Cortex of kidney (tissue), 1 donor: Measurements from ENCODE around the gene FAT2.

Experiments
- DNase-seq: peaks from one replicate; lab custom pipeline; 2025; lab: John Stamatoyannopoulos, UW

FAT2 gene, protein sequence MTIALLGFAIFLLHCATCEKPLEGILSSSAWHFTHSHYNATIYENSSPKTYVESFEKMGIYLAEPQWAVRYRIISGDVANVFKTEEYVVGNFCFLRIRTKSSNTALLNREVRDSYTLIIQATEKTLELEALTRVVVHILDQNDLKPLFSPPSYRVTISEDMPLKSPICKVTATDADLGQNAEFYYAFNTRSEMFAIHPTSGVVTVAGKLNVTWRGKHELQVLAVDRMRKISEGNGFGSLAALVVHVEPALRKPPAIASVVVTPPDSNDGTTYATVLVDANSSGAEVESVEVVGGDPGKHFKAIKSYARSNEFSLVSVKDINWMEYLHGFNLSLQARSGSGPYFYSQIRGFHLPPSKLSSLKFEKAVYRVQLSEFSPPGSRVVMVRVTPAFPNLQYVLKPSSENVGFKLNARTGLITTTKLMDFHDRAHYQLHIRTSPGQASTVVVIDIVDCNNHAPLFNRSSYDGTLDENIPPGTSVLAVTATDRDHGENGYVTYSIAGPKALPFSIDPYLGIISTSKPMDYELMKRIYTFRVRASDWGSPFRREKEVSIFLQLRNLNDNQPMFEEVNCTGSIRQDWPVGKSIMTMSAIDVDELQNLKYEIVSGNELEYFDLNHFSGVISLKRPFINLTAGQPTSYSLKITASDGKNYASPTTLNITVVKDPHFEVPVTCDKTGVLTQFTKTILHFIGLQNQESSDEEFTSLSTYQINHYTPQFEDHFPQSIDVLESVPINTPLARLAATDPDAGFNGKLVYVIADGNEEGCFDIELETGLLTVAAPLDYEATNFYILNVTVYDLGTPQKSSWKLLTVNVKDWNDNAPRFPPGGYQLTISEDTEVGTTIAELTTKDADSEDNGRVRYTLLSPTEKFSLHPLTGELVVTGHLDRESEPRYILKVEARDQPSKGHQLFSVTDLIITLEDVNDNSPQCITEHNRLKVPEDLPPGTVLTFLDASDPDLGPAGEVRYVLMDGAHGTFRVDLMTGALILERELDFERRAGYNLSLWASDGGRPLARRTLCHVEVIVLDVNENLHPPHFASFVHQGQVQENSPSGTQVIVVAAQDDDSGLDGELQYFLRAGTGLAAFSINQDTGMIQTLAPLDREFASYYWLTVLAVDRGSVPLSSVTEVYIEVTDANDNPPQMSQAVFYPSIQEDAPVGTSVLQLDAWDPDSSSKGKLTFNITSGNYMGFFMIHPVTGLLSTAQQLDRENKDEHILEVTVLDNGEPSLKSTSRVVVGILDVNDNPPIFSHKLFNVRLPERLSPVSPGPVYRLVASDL (N-terminal part only)

DNA sequence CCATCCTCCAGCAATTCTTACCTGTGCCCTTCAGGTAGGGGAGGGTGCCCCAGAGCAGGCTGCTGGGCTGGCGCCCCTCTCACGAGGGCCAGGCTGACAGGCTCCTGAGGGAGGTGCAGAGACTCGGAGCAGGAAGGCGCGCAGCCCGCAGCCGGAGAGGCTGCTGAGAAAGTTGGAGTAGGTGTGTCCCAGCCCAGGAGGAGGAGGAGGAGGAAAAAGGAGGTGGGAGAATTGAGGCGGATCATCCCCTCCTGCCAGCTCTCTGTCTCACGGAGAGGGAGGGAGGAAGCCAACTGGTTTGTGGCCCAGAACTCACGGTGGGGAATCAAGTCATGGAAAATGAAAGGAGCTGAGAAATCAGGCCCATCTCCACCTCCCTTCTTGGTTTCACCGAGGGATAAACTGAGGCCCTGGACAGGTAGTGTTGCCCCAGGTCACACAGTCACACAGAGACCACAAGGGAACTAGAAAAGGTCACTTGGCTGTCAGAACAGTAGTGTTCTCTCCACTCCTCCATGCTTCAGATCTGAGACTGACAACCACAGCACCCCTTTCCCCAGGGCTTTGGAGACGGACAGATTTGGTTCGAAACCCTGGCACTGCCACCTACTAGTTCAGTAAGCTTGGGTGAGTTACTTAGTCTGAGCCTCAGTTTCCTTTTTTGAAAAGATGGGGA is at the start of gene FAT2:
Gene FAT2 (minus strand): TSS at position 188 of the 676 bp plus-strand sequence. CDS start 22,400 bp downstream, outside the sequence.
- no peak for DNase-seq

DNA sequence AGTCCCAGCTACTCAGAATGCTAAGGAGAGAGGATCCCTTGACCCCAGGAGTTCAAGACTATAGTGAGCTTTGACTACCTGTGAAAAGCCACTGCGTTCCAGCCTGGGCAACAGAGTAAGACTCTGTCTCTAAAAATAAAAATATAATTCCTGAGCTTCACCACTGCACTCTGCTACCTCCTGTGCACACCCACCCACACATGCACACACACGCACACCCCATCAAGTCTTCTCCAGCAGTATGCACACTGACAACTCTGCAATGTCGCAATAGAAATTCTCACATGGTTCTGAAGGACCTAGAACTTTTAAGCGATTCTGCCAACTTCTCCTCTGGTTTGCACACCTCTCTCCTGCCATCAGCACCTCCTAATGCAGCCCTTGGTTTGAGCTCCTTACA is 47.5 kb upstream of the FAT2 start:
- no peak for DNase-seq

DNA sequence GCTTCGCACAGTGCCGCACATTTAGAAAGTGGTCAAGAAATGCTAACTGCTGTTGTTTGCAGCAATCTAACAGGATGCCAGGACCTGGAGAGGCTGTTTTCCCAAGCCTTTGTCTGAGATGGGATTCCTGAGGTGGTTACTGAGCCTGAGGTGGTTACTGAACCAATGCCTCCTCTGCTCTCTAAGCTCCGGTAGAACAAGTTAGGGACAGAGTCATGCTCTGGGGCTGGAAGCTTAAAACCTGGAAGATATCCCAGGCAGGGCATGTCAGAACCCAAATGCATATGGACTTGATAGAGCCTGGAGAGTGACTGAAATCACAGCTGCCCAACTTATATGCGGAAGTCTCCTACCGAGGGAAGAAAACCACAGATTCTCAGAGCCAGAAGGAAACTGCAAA is 46.5 kb upstream of the FAT2 start:
- DNase-seq, result no peak

DNA sequence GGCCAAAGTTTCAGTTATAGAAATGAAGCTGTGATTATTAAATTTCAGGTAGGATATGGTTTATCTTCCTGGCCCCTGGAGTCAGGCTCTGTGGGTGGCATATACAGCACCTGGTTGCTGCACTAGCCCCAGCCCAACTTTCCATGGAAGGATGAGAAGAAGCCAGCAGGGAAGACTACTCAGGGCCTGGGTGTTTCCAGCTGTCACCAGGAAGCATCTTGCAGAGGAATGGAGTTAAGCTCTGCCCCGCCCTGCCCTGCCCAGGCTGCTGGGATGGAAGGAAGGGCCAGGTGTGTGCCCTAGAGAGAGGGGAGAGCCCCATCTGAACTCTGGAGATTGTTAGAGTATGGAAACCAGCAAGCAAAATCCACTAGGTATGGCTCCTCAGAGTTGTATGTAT is 42.8 kb upstream of the FAT2 start:
- DNase-seq, result no peak

DNA sequence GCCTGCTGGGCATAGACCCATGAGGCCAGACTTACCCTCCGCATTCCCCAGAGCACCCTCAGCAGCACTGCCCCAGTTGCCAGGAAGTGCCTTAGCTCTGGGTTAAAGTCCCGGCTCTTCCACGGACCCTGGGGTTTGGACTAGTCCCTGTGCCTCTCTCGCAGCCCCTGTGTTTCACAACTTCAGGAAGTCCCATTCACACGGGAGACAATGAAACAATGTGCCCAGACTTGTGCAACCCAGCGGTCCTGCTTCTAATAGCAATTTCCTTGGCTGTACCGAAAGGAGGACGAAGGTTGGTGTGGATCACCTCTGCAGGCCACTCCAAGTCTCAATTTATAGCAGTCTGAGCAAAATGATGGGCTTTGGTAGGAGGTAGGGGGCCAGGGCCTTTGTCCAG is 41.8 kb upstream of the FAT2 start:
- no peak for DNase-seq

DNA sequence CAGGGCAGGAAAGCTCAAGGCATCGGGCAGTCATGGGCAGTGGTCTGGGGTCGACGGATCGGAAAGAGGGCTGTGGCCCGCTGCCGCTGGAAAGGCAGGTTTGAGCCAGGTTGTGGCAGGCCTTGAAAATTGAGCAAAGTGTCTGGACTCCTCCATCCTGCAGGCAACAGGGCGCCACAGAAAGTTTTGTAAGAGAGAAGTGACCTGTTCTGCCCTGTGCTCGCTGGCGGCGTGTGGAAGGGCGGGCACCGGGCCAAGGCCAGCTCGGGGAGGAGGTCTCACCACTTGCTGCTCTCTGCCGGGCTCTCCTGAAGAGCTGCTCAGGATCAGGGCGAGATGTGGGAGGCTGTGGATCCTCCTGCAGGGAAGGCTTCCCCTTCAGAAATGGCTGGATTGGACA is 41.4 kb upstream of the FAT2 start:
- no peak for DNase-seq

DNA sequence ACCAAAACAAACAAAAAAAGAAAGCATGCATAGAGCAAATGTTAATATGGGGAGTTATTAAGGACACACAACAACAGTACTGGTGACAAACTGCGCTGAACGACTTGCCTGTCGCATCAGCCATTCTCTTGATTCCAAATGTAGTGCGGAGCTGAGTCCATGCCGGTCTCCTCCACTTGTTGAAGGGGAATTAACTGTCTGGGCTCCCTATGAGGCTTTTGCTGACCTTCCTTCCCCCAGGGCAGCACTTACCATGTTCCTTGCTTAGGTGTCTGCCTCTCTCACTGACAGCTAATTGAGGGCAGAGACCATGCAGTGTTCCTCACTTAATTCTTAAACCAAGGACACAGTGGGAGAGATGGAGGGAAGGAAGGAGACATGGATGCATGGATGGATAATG is 40.8 kb upstream of the FAT2 start:
- no peak for DNase-seq

DNA sequence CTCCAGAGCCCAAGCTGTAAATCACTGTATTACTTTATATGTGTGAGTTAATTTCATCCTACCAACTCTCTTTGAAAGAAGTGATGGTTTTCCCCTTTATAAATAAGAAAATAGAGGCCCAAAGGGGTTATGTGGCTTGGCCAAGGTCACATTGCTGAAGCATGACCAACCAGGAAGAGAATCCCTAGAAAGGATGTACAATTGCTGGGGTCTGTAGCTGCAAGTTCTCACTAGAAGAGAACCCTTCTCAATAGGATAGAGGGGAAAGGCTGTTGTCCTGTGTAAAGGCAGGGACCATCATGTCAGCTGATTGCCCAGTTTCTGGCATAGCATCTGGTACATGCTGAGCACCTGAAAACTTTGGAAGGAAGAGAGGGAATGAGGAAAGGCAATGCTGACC is 39.0 kb upstream of the FAT2 start:
- DNase-seq, result no peak

DNA sequence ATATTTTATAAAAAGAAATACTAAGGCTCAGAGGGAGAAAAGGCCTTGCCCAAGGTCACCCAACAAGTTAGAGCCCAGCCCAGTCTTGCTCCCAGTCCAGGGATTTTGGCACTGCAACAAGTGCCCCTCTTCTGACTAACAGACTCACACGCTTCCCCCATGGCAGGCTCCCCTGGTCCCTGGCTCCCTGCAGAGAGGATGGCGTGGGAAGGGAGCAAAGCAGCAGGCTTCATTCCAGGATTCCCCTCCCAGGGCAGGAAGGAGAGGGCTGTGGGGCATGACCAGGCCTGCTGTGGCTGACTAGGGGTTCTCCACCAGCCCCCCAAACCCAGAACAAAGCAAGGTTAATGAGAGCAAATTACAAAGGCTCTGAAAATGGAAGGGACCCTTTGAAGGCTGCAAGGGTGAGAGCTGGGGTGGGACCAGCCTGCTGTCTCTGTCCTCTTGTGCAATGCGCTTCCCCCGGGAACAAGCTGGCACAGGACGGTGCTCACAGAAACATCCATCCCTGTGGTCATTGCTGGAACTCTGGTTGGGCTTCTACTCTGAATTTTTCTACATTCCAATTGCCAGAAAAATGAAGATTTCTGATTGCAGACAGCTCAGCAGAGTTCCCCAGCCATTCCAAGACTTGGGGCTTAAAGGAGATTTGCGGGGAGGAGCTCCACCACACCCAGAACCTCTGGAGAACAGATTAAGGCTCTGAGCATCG is 37.1 kb upstream of the FAT2 start:
- no peak for DNase-seq

DNA sequence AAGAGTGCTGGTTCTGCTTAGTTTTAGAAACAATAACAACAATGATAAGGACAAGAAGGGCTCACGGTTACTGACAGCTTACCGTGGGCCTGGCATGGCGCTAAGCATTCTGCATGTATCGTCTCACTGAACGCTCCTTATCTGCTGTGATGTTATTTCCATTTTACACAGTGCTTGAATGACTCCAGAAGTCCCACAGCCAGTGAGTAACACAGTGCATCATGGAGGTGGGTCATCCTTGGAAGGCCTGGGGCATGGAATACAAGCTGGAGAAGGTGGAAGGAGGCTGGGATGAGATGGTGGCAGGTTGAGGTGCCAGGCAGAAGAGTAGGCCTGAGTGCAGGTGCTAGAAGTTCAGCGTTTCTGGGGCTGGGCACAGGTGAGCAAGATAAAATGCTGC is 36.5 kb upstream of the FAT2 start:
- DNase-seq, result no peak

DNA sequence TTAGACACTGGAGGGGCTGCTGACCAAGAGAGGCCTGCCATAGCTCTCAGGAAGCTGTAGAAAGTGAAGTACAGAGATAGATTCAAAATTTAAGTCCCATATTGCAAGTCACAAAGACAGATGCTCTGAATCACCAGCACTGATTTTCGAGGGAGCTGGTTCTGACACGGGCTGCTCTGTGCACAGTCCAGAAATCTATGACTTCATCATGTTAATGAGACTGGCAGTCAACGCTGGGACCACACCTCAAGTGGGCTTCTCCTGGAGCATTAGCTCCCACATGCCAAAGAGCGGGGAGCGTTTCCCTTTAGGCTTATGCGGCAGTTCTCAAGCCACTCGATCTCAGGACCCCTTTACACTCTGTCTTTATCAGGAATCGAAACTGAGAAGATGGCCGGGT is 34.2 kb upstream of the FAT2 start:
- no peak for DNase-seq

DNA sequence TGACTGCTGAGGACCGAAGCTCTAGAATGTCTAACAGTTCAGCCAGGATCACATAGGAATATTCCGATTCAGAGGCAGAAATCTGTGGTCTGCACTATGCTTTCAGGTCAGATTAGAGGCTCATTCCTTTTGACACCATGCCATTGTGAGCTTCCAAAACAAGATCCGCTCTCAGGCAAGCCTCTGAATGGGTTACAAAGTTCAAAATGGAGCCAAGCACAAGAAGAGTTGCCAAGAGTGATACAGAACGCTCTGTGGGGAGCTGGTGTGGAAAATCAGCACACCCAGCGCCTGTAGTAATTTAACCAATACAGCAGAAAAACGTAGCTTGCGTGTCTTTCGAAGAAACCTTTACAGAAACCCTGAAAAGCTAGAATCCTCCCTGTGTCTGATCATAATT is 33.3 kb upstream of the FAT2 start:
- no peak for DNase-seq

DNA sequence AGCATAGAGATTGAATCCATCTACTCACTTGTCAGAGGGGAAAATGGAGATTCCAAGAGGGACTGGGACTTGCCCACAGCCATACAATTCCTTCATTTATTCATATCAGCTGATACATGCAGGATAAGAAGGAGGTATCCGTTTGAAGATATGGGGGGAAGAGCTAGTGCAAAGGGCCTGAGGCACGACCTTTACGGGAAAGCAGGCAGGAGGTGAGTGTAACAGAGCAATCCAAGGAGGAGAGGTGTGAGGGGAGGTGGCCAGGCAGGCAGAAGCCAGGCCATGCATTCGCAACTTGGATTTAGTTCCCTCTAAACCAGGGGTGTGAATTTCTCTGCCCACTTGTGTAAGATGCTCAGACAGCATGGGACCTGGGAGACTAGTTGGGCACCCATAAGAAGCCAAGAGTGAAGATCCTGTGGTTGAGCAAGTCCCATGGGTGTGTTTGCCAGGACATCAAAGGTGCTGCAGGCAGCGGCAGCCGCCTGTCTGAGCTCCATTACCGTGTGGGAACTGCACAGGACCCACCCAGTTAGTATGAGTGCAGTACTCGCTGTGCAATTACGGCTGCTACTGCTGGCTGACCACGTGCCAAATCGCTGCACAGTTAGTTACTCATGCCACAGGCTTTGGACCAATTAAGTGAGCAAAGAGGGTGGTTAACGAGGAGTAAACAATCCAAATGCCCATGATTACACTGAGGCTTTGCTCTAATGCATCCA is 31.4 kb upstream of the FAT2 start:
- no peak for DNase-seq

DNA sequence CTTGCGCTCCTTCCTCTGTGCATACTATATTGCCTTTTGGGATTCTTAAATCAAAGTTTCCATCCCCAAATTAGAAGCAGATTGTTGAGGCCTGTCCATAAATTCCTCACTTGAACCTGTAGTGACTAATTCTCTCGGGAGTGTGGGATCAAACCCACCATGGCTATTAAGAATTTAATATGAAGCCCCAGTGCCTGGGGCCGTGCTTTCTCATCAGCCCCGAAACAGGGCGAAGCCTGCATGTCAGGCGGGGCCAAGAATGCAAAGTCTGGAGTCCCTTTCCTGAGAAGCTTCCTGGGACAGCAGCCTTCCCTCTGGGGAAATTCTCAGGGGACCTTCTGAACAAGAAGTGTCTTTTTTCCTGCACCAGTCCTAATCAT is 29.3 kb upstream of the FAT2 start:
- DNase-seq, result no peak

DNA sequence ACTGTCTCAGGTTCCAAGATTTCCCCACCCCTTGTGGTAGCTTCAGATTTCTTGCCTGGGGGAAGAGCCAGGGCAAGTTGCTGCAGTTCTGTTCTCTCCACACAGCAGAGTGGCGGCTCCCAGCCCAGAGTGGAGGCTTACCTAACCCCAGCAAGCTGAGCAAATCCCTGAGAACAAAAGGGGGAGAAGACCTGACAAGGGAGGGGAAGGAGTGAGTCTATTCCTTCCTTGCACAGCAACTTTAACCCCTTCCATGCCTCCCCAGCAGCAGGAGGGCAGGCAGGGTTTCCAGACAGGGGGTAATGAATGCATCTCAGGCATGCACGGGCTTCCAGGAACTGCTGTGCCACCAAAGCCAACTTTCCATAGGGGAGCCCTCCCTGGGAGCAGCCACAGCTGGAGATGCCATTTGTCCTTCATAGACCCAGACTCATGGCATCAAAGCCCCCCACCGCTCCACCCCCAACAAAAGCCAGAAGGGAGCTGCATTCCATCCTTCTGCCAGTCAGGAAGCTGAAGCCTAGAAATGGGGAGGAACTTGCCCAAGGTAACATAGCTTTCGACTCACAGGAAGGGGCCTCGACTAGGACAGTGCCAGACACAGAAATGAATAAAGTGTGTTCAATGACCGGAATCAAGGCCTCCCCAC is 28.8 kb upstream of the FAT2 start:
- DNase-seq, result no peak

DNA sequence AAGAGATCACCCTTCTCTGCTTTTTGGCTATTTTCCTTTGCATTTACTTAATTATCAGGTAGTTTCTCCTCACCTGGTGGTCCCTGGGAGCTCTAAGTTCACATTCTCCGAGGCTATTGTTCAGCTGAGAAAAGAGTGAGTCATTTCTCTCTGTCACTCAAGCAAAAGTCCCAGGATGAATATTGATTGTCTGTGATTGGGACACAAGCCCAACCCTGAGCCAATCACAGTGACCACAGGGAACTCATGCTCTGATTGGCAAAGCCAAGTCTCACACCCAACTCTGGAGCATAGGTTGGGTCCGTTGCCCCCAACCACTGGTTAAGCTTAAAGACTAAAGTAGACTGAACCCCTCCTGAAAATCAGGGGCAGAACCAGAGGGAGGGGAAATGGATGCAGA is 27.8 kb upstream of the FAT2 start:
- DNase-seq, result no peak

DNA sequence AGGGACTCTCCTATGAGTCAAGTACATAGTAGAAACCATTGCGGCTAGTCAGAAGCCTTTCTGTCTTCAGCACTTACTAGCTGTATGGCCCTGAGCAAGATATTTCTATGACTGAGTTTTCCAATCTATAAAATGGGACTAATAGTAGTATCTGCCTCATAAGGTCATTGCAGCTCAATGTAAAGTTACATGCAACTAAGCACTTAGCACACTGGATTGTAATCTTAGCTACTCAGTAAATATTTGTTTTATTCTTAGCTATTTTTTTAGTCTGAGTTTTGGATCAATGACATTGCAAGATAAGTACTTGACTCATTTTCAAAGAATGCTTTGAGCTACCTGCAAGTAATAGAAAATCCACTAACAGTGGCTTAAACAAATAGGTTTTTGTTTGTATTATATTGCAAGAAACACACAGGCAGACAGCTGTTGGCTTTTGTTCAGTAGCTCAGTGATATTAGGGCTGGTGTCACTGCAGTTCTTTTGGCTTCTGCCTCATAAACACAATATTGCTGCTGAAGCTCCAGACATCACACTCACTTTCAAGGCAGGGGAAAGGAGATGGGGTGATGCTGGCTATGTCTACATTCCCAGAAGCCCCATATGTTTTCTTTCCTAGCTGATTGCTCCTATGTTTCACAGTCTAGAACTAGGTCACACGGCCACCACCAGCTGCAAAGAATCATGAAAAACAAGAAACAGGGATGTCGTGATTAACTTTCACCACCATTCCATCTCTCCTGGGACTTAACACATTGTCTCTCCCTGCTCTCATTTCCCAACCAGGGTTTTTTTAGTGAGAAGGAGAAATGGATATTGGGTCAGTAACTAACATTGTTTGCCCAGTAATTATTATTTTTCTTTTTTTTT is 26.9 kb upstream of the FAT2 start:
- DNase-seq, result no peak

DNA sequence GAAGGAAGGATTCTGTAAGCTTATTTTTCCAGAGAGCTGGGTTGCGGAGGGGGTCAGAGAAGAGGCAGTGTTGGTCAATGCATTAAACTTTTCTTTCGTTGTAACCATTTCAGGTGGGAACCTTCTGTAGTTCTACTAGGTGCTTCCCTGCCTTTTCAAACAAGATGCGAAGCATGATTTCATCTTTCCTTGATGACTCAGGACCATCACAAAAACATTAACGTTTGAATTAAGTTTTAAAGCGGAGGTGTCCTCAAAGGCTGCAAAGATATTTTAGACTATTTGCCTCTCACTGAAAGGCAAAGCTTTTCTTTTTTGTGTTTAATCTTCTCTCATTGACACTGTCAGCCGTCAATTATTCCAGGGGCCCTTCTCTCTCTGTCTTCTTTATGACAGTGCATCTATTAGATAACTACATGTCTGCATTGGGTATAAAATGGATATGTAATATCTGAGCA is 26.3 kb upstream of the FAT2 start:
- DNase-seq, result no peak

DNA sequence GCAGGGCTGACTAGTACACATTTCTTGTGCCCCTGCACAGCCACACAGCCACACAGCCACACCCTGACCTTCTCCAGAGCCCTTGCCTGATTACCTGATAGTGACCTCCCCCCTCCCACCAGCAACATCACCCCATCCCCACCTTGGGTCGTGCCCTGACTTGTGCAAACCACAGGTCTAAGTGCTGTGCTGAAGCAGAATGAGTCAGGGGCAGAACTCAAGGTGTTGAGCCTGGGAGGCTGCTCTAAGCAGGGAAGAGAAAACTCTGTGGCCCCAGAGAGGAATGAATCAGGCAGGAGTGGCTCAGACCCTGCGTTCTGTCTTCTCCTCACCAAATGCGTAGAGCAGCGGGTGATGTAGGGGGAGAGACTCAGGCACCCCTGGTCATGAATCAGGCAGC is 24.3 kb upstream of the FAT2 start:
- DNase-seq, result no peak
